Activated T-cell treated with anti-CD3 and anti-CD28 coated beads, Interleukin-2, amount 50 U/mL, for 1 hour (primary cell): ENCODE results near the gene C12orf60.

ENCODE experiments used
- DNase-seq: peaks from one replicate; pipeline ENCODE4 v3.0.0-alpha.2; 2020

The C12orf60 gene

DNA sequence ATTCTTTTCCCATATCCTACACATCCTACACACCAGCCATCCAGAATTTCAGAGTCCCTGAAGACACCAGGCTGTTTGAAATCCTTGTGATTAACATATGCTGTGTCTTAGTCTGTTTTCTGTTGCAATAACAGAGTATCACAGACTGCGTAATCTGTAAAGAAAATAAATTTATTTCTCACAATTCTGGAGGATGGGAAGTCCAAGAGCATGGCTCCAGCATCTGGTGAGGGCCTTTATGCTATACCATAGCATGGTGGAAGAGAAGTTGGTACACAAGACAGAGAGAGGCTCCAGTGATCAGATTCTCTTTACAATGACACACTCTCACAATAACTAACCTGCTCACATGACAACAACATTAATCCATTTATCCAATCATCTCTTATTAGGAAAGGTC, 35.8 kb downstream of the C12orf60 start:
- no peak for DNase-seq

- DNase-seq = no peak
Observed at GRCh38 chr12:14840616-14841015, 37.1 kb downstream of the C12orf60 start.

DNA sequence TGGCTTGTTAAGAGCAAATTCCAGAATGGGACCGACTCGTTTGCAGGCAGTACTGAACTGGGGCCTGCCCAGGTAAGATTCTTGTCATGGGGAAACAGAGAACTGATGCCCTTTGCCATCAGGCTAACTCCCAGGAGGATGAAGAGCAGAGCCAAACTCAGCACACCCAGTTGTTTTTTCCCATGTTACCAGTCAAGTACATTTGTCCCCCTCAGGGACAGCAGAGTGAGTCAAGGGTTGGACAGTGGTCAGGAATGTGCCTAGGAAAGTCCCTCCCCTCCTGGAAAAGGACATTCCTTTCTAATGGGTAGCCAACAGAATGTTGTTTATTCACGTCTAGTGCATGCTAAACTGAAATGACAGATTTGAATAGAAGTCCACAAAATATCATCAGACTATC, 38.3 kb downstream of the C12orf60 start:
- no peak for DNase-seq

DNA sequence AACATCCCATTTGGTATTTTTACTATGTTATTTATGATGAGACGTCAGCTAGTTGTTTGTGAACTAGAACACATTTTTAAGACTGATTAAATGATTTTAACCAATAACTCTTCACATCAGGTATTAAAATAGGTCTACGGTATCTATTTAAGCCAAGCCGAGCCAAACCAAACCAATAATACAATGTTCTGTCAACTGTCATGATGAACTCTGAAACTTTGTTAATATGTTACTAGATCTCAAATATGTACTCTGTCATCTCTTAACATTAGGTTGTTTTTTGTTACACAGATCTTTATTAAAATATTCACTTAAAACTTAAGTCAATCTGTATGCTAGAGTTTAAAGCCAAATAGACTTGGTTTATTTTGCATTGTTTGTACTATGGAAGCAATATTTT, 38.8 kb downstream of the C12orf60 start:
- no peak for DNase-seq

DNA sequence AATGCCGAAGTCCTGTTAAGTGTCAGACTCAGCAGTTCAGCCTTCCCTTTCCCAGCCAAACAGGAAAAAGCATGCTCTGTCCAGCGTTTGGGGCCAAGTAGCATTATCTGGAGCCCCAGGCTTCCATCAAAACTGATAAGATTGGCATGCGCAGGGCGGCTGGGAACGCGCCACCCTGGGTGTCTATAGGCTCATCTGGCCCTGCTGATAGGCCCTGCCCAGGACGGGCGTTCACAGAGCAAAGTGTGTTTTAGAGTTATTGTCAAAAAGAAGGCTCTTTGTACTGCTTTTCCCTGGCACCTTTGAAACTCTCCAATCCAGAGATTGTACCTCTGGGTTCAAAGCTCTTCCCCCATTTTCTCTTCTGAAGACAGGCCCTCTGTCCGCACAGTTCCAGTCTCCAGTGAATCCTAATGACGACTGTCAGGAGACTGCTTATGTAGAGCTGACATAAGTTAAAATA, 40.0 kb downstream of the C12orf60 start, which contains the start of gene ART4:
Gene ART4, minus strand, starts transcription at position 102 of the 463 bp plus-strand sequence. CDS start 413 bp downstream, outside the sequence.
- DNase-seq = no peak

DNA sequence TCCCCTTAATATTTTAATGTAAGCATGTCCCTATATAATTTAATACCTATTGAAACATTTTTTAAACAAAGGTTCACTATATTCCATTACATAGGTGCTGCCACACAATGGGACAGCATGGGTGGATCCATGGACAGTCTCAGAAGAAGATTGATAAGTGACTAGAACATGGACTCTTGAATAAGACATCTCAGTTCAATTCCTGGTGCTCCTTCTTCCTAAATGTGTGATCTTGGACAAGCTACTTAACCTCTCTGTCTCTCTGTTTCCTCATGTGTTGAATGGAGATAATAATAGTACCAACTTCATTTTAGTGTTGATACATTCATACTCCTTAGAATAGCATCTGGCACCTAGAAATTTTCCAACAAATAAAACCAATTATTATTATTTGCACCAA, 40.9 kb downstream of the C12orf60 start:
- no peak for DNase-seq

GRCh38 chr12:14845350-14845750, 41.9 kb downstream of the C12orf60 start:
- no peak for DNase-seq

DNA sequence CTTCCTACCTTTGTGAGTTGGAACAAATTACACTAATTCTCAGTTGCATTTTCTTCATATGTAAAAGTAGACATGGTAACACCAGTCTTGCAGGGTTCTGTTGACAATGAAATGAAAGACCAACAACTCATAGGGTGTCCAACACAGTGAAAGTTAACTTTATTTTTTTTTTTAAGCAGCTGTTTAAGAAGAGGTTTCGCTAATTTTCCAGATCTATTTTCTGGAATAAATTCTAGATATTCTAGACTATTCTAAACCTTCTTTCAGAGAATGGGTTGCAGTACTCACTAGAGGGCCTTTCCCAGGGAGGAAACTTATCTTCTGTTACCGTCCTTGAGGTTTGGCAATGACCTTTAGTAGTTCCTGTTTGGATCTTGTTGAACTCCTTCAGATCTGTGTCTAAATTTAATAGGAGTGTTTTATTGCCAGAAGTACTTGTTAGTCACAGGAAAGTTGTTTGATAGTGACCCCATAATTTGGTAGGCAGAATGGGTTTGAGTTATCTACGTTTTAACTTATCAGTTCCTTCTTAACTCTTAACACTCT, 42.6 kb downstream of the C12orf60 start:
- no peak for DNase-seq

- DNase-seq = no peak
Observed at GRCh38 chr12:14846876-14847580, 43.6 kb downstream of the C12orf60 start.

- no peak for DNase-seq
Observed at GRCh38 chr12:14849661-14850060, 46.2 kb downstream of the C12orf60 start.

DNA sequence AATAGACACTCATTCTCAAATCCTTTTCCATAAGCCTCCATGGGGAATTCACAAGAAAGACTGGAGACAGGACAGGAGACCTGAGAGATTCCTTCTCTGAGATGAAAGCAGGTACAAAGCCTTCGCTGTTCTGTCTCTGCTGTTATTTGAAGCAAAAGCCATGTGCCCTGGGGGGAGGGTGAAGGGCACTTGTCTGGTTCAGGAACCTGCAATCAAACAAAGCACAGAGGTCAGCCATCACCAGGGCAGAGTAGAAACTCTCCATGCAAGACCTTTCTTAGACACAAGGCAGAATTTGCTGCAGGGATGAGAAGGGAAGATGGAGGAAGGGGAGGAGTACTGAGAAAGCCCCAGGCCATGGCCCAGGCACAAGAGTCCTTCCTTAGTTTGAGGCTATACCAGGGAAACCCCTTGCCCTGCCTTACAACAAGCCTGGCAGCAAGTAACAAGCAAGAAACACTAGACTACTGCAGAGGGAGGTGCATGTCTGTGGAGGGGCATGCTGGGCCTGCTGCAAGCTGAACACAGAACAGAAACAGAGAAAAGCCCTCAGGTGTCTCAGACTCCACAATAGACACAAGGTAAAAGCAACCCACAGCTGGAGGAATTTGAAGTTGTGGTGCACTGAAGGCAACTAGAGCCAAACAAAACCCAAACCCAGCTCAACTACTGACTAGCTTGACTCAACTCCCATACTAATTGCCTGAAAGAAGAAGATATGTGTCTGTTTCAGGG, 47.6 kb downstream of the C12orf60 start:
- no peak for DNase-seq

GRCh38 chr12:14852880-14853279, 49.4 kb downstream of the C12orf60 start:
- DNase-seq = no peak

GRCh38 chr12:14853961-14854360, 50.5 kb downstream of the C12orf60 start:
- no peak for DNase-seq

DNA sequence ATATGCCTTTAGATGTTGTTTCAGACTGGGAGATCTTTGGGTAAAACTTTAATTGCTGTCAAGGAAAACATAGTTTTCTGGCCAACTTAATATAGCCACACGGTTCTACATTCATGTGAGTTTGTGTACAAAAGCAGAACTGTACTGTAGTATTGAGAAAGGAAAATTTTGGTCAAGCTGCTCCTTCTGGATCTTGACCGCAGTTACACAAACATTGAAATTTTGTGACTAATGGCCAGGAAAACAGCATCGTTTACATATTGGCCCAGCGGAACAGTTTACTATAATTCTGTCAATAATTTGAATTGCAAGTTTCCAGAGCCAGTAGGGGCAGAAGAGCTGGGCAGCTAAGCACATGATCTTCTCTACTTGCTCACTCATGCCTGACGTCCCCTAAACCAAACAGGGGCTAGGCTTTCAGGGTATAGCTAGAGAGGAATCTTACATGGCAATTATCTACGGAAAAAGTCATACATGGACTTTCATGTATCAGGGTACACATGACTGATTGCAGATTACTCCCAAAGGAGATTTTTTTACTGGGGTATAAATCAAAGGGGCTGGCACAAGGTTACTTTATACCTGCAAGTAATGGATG, 51.2 kb downstream of the C12orf60 start:
- no peak for DNase-seq

DNA sequence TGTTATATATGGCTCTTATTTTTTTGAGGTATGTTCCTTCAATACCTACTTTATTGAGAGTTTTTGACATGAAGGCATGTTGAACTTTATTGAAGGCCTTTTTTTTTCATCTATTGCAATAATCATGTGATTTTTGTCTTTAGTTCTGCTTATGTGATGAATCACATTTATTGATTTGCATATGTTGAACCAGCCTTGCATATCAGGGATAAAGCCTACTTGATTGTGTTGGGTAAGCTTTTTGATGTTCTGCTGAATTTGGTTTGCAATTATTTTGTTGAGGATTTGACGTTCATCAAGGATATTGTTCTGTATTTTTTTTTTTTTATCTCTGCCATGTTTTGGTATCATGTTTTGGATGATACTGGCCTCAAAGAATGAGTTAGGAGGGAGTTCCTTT, 55.0 kb downstream of the C12orf60 start:
- no peak for DNase-seq

DNA sequence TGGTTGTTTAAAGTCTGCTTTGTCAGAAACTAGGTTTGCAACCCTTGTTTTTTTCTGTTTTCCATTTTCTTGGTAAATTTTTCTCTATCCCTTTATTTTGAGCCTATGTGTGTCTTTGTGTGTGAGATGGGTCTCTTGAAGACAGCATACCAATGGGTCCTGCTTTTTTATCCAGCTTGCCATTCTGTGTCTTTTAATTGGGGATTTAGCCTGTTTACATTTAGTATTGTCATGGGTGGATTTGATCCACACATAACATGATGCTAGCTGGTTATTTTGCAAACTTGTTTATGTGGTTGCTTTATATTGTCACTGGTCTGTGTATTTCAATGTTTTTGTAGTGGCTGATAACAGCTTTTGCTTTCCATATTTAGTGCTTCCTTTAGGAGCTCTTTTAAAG, 57.0 kb downstream of the C12orf60 start:
- DNase-seq = no peak

DNA sequence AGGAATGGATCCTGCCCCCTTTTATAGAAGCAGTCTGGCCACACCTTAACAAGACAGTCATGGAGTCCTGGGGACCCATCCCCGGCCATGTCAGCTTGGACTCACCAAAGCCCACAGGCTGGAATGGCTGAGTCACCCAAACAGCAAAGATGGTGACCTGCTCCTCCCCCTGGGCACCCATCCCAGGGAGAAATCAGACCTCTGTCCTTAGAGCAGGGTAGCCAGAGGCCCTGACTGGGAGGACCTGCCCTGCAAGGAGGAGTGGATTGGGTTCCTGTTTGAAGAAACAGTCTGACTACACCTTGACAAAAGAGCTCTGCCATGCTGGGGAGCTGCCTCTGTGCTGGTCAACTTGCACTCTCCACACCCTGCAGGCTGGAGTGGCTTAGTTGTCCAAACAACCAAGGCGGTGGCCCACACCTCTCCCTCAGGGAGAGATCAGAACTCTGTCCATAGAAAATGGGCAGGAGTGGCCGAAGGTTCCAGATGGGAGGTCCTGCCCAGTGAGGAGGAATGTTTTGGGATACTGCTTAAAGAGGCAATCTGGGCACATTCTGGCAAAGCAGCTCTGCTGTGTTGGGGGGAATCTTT, 65.5 kb downstream of the C12orf60 start:
- DNase-seq = no peak

DNA sequence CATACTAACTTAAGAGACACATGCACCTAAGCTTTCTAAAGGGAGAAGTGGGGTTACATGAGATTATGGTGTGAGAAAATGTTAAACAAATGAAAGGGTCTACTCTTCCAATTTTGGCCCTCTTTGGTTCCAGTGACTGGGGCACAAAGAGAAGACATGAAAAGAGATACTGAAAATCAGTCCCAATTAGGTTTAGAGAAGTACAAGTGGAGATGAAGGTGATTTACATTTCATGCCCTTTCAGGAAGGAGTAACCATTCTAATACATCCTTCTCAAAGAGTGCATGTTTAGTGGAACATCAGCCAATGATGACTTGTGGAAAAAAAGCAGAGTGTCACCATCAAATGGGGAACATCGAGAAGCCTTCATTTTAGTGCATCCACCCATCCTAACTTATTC, 67.8 kb downstream of the C12orf60 start:
- DNase-seq = no peak

GRCh38 chr12:14871886-14872285, 68.4 kb downstream of the C12orf60 start:
- no peak for DNase-seq

DNA sequence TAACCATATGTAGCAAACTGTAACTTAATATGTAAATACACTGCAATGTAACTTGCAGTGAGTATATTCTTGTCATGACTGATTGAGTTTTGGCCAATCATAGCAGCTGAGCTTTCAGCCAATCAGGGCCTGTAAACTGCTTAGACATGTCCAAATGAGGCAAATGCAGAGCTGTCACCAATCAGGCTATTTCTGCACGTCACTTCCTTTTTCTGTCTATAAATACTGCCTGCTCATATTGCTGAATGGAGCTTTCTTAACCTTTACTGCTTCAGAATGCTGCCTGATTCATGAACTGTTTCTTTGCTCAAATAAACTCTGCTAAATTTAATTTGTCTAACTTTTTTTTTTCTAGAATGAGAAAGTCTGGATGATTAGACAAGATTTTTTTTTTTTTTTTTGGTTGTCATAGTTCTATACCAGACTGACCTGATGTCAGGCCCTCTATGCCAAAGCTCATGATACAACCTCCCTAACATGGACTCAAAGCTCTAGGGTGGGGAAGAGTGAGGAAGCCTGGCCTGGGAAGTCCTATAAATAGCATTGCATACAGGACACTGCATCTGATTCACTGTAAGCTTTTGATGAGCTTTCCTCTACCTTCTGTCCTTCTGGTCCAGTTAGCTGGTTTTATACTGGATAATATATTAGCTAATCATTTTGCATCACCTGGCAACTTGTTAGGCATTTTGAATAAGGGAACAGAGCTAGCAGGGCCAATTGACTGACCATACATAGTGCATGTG, 70.1 kb downstream of the C12orf60 start:
- DNase-seq = no peak
